ENCODE measurements around the gene ATF4.

ATF4 gene

DNA sequence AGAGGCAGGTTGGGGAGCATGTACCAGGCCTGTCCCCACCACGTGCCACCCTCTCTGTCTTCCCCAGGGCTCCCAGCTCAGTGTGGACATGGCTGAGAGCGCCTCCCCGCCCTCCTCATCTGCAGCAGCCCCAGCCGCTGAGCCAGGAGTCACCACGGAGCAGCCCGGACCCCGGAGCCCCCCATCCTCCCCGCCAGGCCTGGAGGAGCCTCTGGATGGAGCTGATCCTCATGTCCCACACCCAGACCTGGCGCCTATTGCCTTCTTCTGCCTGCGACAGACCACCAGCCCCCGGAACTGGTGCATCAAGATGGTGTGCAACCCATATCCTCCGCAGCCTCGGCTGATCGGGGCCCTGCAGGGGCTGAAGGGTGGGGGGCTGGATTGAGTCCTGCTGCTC, 50.3 kb downstream of the ATF4 start, which contains the start of gene CACNA1I:
CACNA1I (plus strand) TSS at position 89 of the 400 bp plus-strand sequence; CDS start at position 89, 0 bp downstream.
- TF ChIP-seq, protein P1, sequence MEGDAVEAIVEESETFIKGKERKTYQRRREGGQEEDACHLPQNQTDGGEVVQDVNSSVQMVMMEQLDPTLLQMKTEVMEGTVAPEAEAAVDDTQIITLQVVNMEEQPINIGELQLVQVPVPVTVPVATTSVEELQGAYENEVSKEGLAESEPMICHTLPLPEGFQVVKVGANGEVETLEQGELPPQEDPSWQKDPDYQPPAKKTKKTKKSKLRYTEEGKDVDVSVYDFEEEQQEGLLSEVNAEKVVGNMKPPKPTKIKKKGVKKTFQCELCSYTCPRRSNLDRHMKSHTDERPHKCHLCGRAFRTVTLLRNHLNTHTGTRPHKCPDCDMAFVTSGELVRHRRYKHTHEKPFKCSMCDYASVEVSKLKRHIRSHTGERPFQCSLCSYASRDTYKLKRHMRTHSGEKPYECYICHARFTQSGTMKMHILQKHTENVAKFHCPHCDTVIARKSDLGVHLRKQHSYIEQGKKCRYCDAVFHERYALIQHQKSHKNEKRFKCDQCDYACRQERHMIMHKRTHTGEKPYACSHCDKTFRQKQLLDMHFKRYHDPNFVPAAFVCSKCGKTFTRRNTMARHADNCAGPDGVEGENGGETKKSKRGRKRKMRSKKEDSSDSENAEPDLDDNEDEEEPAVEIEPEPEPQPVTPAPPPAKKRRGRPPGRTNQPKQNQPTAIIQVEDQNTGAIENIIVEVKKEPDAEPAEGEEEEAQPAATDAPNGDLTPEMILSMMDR (IDR thresholded peaks at IDR 0.05; ENCODE audit: extremely low read depth, missing control alignments) = no peak
- DNase-seq (ENCODE audit: low spot score) = no peak

DNA sequence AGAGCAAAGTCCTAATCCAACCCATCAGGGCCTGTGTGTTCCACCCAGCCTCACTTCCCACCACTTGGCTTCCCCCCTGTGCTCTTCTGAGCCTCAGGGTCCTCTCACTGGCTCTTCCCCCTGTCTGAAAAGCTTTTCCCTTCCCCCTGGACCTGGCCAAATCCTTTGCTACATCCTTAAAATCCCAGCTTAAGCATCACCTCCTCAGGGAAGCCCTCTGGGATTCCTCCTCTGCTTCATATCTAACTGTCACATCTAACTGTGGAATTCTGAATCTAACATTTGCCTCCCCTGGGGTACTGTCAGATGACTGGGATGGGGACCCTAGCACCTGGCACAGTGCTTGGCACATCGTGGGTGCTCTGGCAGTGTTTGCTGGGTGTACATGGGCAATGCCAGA, 51.2 kb downstream of the ATF4 start:
- no peak for DNase-seq (ENCODE audit: low spot score)
- TF ChIP-seq, protein P1 (IDR thresholded peaks at IDR 0.05; ENCODE audit: extremely low read depth, missing control alignments) = no peak
